GM13976 (cell line): ENCODE measurements around the gene NUFIP2.

Source experiments
- DNase-seq: peaks from one replicate; pipeline ENCODE4 v3.0.0; 2012; ENCODE audit warnings: low spot score
- CTCF ChIP-seq: IDR thresholded peaks from 2 replicates; pipeline ENCODE4 v1.5.1; 2012; ENCODE audit warnings: borderline replicate concordance, mild to moderate bottlenecking; ENCODE audit not compliant: insufficient read depth; ENCODE audit errors: extremely low read depth, missing control alignments, control extremely low read depth
- in situ Hi-C: fragments of 300-500 bp; cut with MboI; formaldehyde crosslinking; loops from one replicate; pipeline ENCODE4 v1.12.0; 2022; ENCODE audit warnings: low sequenced_read_pairs, mixed read lengths, inconsistent platforms; ENCODE audit not compliant: unreplicated experiment

The NUFIP2 gene

GRCh38 chr17:29207975-29208374 lies 86.0 kb downstream of the NUFIP2 start:
- DNase-seq, result no peak

More at GRCh38 chr17:29207975-29208374, 86.0 kb downstream of the NUFIP2 start:
- in situ Hi-C loops, result no loop called here
- no peak for TF ChIP-seq CTCF
